Neural cell (in vitro differentiated cells): ENCODE measurements around the gene PHF23. TPM values are rescaled to one million over a fixed set of nuclear protein-coding genes. Genes with fewer than 3 reads are reported as not detected.

Experiments
- H2AFZ ChIP-seq: fragments of 200-600, 300-800 bp; sonication (generic), shearing (Covaris generic); 2 replicates; pipeline ENCODE4 v1.6.0; 2014; ENCODE audit warnings: low read depth, mild to moderate bottlenecking, antibody characterized with exemption, low read length, moderate library complexity
- H3F3A ChIP-seq: fragments of 200-600 bp; shearing (Covaris generic); 2 replicates; pipeline ENCODE4 v1.6.1; 2016; ENCODE audit warnings: mild to moderate bottlenecking, moderate library complexity, mixed read lengths, antibody characterized with exemption, low read length; ENCODE audit not compliant: insufficient read depth, poor library complexity, severe bottlenecking
- H3K27ac ChIP-seq: fragments of 200-600, 300-800 bp; sonication (generic), shearing (Covaris generic); 2 replicates; pipeline ENCODE4 v1.5.1; 2014; ENCODE audit warnings: mild to moderate bottlenecking, low read length, moderate library complexity
- H3K27me3 ChIP-seq: fragments of 300-800, 200-600 bp; sonication (generic), shearing (Covaris generic); 2 replicates; pipeline ENCODE4 v1.6.0; 2014; ENCODE audit warnings: mild to moderate bottlenecking, low read depth, low read length, moderate library complexity; ENCODE audit not compliant: insufficient read depth
- H3K36me3 ChIP-seq: fragments of 300-800, 200-600 bp; sonication (generic), shearing (Covaris generic); 2 replicates; pipeline ENCODE4 v1.5.1; 2014; ENCODE audit warnings: mild to moderate bottlenecking, antibody characterized with exemption, low read length, moderate library complexity; ENCODE audit not compliant: insufficient read depth
- H3K4me2 ChIP-seq: fragments of 300-800, 200-600 bp; sonication (generic), shearing (Covaris generic); 2 replicates; pipeline ENCODE4 v1.6.0; 2014; ENCODE audit warnings: mild to moderate bottlenecking, low read length
- H3K4me3 ChIP-seq: fragments of 300-800, 200-600 bp; sonication (generic), shearing (Covaris generic); 2 replicates; pipeline ENCODE4 v1.5.1; 2014; ENCODE audit warnings: mild to moderate bottlenecking, low read length, moderate library complexity
- H3K79me2 ChIP-seq: fragments of 200-600 bp; shearing (Covaris generic); replicated peaks from 2 replicates; pipeline ENCODE4 v1.6.0; 2014; ENCODE audit warnings: mild to moderate bottlenecking, low read length, moderate library complexity; ENCODE audit not compliant: insufficient read depth
- H3K9ac ChIP-seq: fragments of 300-800, 200-600 bp; sonication (generic), shearing (Covaris generic); 2 replicates; pipeline ENCODE4 v1.6.1; 2016; ENCODE audit warnings: mild to moderate bottlenecking, low read length, mixed read lengths
- H3K9me2 ChIP-seq: fragments of 200-600 bp; shearing (Covaris generic); 2 replicates; pipeline ENCODE4 v1.6.1; 2016; ENCODE audit warnings: mild to moderate bottlenecking, low read length, mixed read lengths; ENCODE audit not compliant: insufficient read depth
- H3K9me3 ChIP-seq: fragments of 200-600, 300-800 bp; sonication (generic), shearing (Covaris generic); 2 replicates; pipeline ENCODE4 v1.6.1; 2016; ENCODE audit warnings: mild to moderate bottlenecking, mixed run types, low read length, moderate library complexity, mixed read lengths
- H4K20me1 ChIP-seq: fragments of 200-600 bp; shearing (Covaris generic); 2 replicates; pipeline ENCODE4 v1.6.1; 2016; ENCODE audit warnings: mild to moderate bottlenecking, mixed run types; ENCODE audit not compliant: insufficient read depth
- EP300 ChIP-seq: fragments of 450-650 bp; conservative IDR thresholded peaks from 2 replicates; pipeline ENCODE4 v1.6.1; 2014; ENCODE audit warnings: antibody characterized with exemption, mild to moderate bottlenecking, moderate library complexity; ENCODE audit not compliant: poor library complexity, severe bottlenecking
- EZH2 ChIP-seq: fragments of 200-600, 300-800 bp; shearing (Covaris generic), sonication (generic); IDR thresholded peaks from 2 replicates; pipeline ENCODE4 v1.6.1; 2014; ENCODE audit warnings: antibody characterized with exemption, low read length, borderline replicate concordance, mild to moderate bottlenecking; ENCODE audit not compliant: insufficient read depth, poor library complexity, severe bottlenecking
- MXI1 ChIP-seq: fragments of 450-650 bp; conservative IDR thresholded peaks from 2 replicates; pipeline ENCODE4 v1.6.1; 2014; ENCODE audit warnings: antibody characterized with exemption, mild to moderate bottlenecking; ENCODE audit not compliant: poor library complexity, severe bottlenecking
- POLR2AphosphoS5 ChIP-seq: IDR thresholded peaks from 2 replicates; pipeline ENCODE4 v1.6.1; 2012
- RAD21 ChIP-seq: fragments of 450-650 bp; conservative IDR thresholded peaks from 2 replicates; pipeline ENCODE4 v1.6.1; 2014; ENCODE audit warnings: antibody characterized with exemption, mild to moderate bottlenecking, moderate library complexity
- SMC3 ChIP-seq: fragments of 450-650 bp; conservative IDR thresholded peaks from 2 replicates; pipeline ENCODE4 v1.6.1; 2014; ENCODE audit warnings: antibody characterized with exemption, mild to moderate bottlenecking, moderate library complexity; ENCODE audit not compliant: poor library complexity
- TAF1 ChIP-seq: IDR thresholded peaks from 2 replicates; pipeline ENCODE4 v1.6.1; 2012; ENCODE audit warnings: low read depth
- polyA plus RNA-seq: library from polyadenylated mRNA; depleted of rRNA; stranded (reverse); fragments of >200 nt; gene quantifications from 2 replicates; pipeline ENCODE4 v1.2.3, GENCODE V29; 2014
- TF ChIP-seq, protein P1 (sequence below): IDR thresholded peaks from 2 replicates; pipeline ENCODE4 v1.6.1; 2012; ENCODE audit warnings: borderline replicate concordance
- TF ChIP-seq, protein P2 (sequence below): fragments of 450-650 bp; IDR thresholded peaks from 2 replicates; pipeline ENCODE4 v1.5.1; 2014; ENCODE audit warnings: antibody characterized with exemption, mild to moderate bottlenecking, moderate library complexity; ENCODE audit not compliant: poor library complexity, severe bottlenecking

The PHF23 gene
- polyA plus RNA-seq, 1 donor from 2014 or later = 55.7 TPM

- TF ChIP-seq, protein P1, sequence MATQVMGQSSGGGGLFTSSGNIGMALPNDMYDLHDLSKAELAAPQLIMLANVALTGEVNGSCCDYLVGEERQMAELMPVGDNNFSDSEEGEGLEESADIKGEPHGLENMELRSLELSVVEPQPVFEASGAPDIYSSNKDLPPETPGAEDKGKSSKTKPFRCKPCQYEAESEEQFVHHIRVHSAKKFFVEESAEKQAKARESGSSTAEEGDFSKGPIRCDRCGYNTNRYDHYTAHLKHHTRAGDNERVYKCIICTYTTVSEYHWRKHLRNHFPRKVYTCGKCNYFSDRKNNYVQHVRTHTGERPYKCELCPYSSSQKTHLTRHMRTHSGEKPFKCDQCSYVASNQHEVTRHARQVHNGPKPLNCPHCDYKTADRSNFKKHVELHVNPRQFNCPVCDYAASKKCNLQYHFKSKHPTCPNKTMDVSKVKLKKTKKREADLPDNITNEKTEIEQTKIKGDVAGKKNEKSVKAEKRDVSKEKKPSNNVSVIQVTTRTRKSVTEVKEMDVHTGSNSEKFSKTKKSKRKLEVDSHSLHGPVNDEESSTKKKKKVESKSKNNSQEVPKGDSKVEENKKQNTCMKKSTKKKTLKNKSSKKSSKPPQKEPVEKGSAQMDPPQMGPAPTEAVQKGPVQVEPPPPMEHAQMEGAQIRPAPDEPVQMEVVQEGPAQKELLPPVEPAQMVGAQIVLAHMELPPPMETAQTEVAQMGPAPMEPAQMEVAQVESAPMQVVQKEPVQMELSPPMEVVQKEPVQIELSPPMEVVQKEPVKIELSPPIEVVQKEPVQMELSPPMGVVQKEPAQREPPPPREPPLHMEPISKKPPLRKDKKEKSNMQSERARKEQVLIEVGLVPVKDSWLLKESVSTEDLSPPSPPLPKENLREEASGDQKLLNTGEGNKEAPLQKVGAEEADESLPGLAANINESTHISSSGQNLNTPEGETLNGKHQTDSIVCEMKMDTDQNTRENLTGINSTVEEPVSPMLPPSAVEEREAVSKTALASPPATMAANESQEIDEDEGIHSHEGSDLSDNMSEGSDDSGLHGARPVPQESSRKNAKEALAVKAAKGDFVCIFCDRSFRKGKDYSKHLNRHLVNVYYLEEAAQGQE = no peak
- TF ChIP-seq EZH2 = no peak
- no peak for TF ChIP-seq SMC3
- no peak for TF ChIP-seq TAF1
- TF ChIP-seq MXI1 = no peak
- TF ChIP-seq POLR2AphosphoS5 = no peak
- no peak for TF ChIP-seq EP300
- TF ChIP-seq, protein P2, sequence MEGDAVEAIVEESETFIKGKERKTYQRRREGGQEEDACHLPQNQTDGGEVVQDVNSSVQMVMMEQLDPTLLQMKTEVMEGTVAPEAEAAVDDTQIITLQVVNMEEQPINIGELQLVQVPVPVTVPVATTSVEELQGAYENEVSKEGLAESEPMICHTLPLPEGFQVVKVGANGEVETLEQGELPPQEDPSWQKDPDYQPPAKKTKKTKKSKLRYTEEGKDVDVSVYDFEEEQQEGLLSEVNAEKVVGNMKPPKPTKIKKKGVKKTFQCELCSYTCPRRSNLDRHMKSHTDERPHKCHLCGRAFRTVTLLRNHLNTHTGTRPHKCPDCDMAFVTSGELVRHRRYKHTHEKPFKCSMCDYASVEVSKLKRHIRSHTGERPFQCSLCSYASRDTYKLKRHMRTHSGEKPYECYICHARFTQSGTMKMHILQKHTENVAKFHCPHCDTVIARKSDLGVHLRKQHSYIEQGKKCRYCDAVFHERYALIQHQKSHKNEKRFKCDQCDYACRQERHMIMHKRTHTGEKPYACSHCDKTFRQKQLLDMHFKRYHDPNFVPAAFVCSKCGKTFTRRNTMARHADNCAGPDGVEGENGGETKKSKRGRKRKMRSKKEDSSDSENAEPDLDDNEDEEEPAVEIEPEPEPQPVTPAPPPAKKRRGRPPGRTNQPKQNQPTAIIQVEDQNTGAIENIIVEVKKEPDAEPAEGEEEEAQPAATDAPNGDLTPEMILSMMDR = no peak
- TF ChIP-seq RAD21 = no peak
- Histone ChIP-seq H3K27ac (no peak overlapping the region), H3K4me3 (no peak overlapping the region), H2AFZ (no peak overlapping the region), H3K27me3 (peaks cover 31% of the 10 kb centered on the region), H3K4me2 (no peak overlapping the region), H3K9me3 (no peaks in the 10 kb centered on the region), H3F3A (no peaks in the 10 kb centered on the region), H3K9ac (no peak overlapping the region), H4K20me1 (no peaks in the 10 kb centered on the region), H3K36me3 (no peaks in the 10 kb centered on the region), H3K79me2 (no peaks in the 10 kb centered on the region), H3K9me2 (no peaks in the 10 kb centered on the region)
Observed at GRCh38 chr17:7279448-7279847, 40.2 kb upstream of the PHF23 start.

DNA sequence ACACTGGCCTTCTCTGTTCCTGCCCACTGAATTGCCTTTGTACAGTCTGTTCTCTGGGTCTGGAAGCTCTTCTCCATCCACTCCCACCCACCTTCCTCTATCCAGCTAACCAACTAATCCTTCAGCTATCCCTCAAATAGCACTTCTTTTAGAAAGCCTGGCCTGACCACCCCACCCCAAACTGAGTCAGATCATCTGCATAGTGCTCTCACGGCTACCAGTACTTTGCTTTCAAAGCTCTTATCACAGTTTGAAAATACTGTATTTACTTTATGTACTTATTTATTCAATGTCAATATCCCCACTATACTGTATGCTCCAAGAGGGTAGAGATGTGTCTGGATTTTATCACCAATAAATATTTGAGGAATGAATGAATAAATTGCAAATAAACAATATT is 27.5 kb upstream of the PHF23 start:
- H3K9me2 ChIP-seq = no peaks in the 10 kb centered on the region
- no peak overlapping the region for H3K27ac ChIP-seq
- no peaks in the 10 kb centered on the region for H4K20me1 ChIP-seq
- no peaks in the 10 kb centered on the region for H3F3A ChIP-seq
- no peaks in the 10 kb centered on the region for H3K36me3 ChIP-seq
- H3K9ac ChIP-seq = no peak overlapping the region
- no peaks in the 10 kb centered on the region for H3K79me2 ChIP-seq
- no peak overlapping the region for H3K4me2 ChIP-seq
- peaks cover 31% of the 10 kb centered on the region for H3K27me3 ChIP-seq
- no peaks in the 10 kb centered on the region for H3K9me3 ChIP-seq
- TF ChIP-seq MXI1 = no peak
- no peak for TF ChIP-seq EP300
- TF ChIP-seq EZH2 = no peak
- no peak for TF ChIP-seq TAF1
- TF ChIP-seq SMC3 = no peak
- TF ChIP-seq, protein P1 = no peak
- no peak overlapping the region for H2AFZ ChIP-seq
- H3K4me3 ChIP-seq = no peak overlapping the region
